Common myeloid progenitor, CD34-positive (primary cell): Measurements from ENCODE around the gene ANKRD40CL.

Experiments used
- CTCF ChIA-PET: fragments of 350-600 bp; sonication (Branson Sonifier 250); formaldehyde crosslinking; loops from one replicate; lab custom pipeline; 2021; ENCODE audit warnings: antibody characterized with exemption; lab: Charles Lee
- POLR2A ChIA-PET: fragments of 350-600 bp; sonication (Branson Sonifier 250); formaldehyde crosslinking; loops from one replicate; lab custom pipeline; 2021; ENCODE audit warnings: antibody characterized with exemption; lab: Charles Lee
- DNase-seq, 3 donors: peaks; one replicate each; pipeline versions ENCODE4 v3.0.0 to v3.0.0-alpha.2; 2013
- H3K27ac ChIP-seq, 2 experiments: 1 replicate in 1 of 2; 2 replicates in 1 of 2; pipeline ENCODE4 v1.7.0; 2013; ENCODE audit warnings: inconsistent platforms in 2 of 2, low read length in 2 of 2, mild to moderate bottlenecking in 2 of 2, low read depth in 1 of 2, moderate library complexity in 1 of 2; ENCODE audit not compliant: severe bottlenecking in 2 of 2, insufficient read depth in 1 of 2, poor library complexity in 1 of 2
- H3K27me3 ChIP-seq, 5 experiments: replicated peaks in 2 of 5; 1 replicate in 3 of 5; 2 replicates in 2 of 5; pipeline versions ENCODE4 v1.6.1 to v1.7.0; 2013; ENCODE audit warnings: low read length in 4 of 5, mild to moderate bottlenecking in 2 of 5, moderate library complexity in 2 of 5, inconsistent platforms in 1 of 5; ENCODE audit not compliant: insufficient read depth in 5 of 5, control insufficient read depth in 4 of 5
- H3K36me3 ChIP-seq, 4 experiments: 1 replicate in 2 of 4; 2 replicates in 2 of 4; pipeline versions ENCODE4 v1.6.1 to v1.7.0; 2013; ENCODE audit warnings: low read length in 3 of 4, control low read depth in 1 of 4, mild to moderate bottlenecking in 1 of 4; ENCODE audit not compliant: control insufficient read depth in 4 of 4, insufficient read depth in 4 of 4
- H3K4me1 ChIP-seq, 4 experiments: 1 replicate in 3 of 4; 2 replicates in 1 of 4; pipeline versions ENCODE4 v1.6.1 to v1.7.1; 2013; ENCODE audit warnings: low read length in 3 of 4, mild to moderate bottlenecking in 3 of 4, control low read depth in 1 of 4, inconsistent platforms in 1 of 4, moderate library complexity in 1 of 4; ENCODE audit not compliant: control insufficient read depth in 4 of 4, insufficient read depth in 4 of 4; ENCODE audit errors: control extremely low read depth in 1 of 4
- H3K4me3 ChIP-seq, 7 experiments: 1 replicate in 4 of 7; 2 replicates in 3 of 7; pipeline versions ENCODE4 v1.5.1 to v1.7.0; 2013; ENCODE audit warnings: mild to moderate bottlenecking in 7 of 7, low read length in 6 of 7, moderate library complexity in 6 of 7, inconsistent platforms in 2 of 7, low read depth in 2 of 7, control low read depth in 1 of 7; ENCODE audit not compliant: insufficient read depth in 4 of 7, control insufficient read depth in 1 of 7; ENCODE audit errors: extremely low read depth in 1 of 7
- H3K9me3 ChIP-seq, 5 experiments: 1 replicate in 4 of 5; 2 replicates in 1 of 5; pipeline versions ENCODE4 v1.6.1 to v1.7.1; 2013; ENCODE audit warnings: low read length in 4 of 5, mild to moderate bottlenecking in 2 of 5, inconsistent platforms in 1 of 5, low read depth in 1 of 5, moderate library complexity in 1 of 5; ENCODE audit not compliant: control insufficient read depth in 4 of 5, insufficient read depth in 2 of 5; ENCODE audit errors: control extremely low read depth in 1 of 5
- WGBS: methylation state at CpG from one replicate; pipeline ENCODE4 v1.1.5; 2013; ENCODE audit not compliant: insufficient coverage; 5-methylcytosine and 5-hydroxymethylcytosine counted together

Gene ANKRD40CL

GRCh38 chr17:50783193-50783660 lies 15.9 kb upstream of the ANKRD40CL start:
- H3K27me3 ChIP-seq: peaks cover 0 to 8% (median 0%) of the 10 kb centered on the region in 5 experiments
- POLR2A ChIA-PET: no interaction called here
- peaks cover 0 to 3% (median 3%) of the 10 kb centered on the region in 4 experiments for H3K4me1 ChIP-seq
- H3K4me3 ChIP-seq: no peak overlapping the region
- H3K9me3 ChIP-seq: no peaks in the 10 kb centered on the region
- DNase-seq: peak; percentile 85 to 92 (median 90)
- CTCF ChIA-PET: interaction anchor here (0.7 to 7.3 kb wide), 26 partner anchors 9 to 177 kb away, joined by 3 to 172 read pairs (median 5); partner anchors contain the start of genes ANKRD40CL and WFIKKN2
- H3K27ac ChIP-seq: no peak overlapping the region
- WGBS: 33% methylated on average over 6 of the region's 7 CpGs
- no peaks in the 10 kb centered on the region for H3K36me3 ChIP-seq

- WGBS: 52% methylated on average over 37 of the region's 38 CpGs
- peak overlapping the region in 3 of 7 experiments; percentile 51 to 68 (median 56) for H3K4me3 ChIP-seq
- CTCF ChIA-PET: interaction anchor here (0.9 to 7.3 kb wide), 4 partner anchors 17 to 61 kb away, joined by 3 to 172 read pairs (median 10); no protein-coding TSS in a partner anchor
These were observed 13.8 kb upstream of the ANKRD40CL start for GRCh38 chr17:50781167-50781566.

GRCh38 chr17:50779747-50780353 lies 12.5 kb upstream of the ANKRD40CL start:
- DNase-seq: no peak
- Histone ChIP-seq H3K4me3 (no peak overlapping the region), H3K9me3 (no peaks in the 10 kb centered on the region), H3K27ac (no peak overlapping the region), H3K27me3 (peaks cover 0 to 8% (median 0%) of the 10 kb centered on the region in 5 experiments), H3K4me1 (peaks cover 0 to 3% (median 2%) of the 10 kb centered on the region in 4 experiments), H3K36me3 (no peaks in the 10 kb centered on the region)
- CTCF ChIA-PET: interaction anchor here (0.6 to 1.5 kb wide), 9 partner anchors 11 to 240 kb away, joined by 3 to 5 read pairs (median 3); no protein-coding TSS in a partner anchor
- 100% methylated on average over 4 of the region's 9 CpGs for WGBS
- POLR2A ChIA-PET: interaction anchor here (0.6 kb wide), 2 partner anchors 216 to 372 kb away, joined by 3 read pairs; no protein-coding TSS in a partner anchor

More at GRCh38 chr17:50781167-50781566, 13.8 kb upstream of the ANKRD40CL start:
- POLR2A ChIA-PET: no interaction called here
- no peak for DNase-seq
- no peak overlapping the region for H3K27ac ChIP-seq
- H3K27me3 ChIP-seq: peaks cover 0 to 8% (median 0%) of the 10 kb centered on the region in 5 experiments
- no peaks in the 10 kb centered on the region for H3K36me3 ChIP-seq
- H3K4me1 ChIP-seq: peaks cover 0 to 3% (median 2%) of the 10 kb centered on the region in 4 experiments
- no peaks in the 10 kb centered on the region for H3K9me3 ChIP-seq

GRCh38 chr17:50778988-50779387 lies 11.7 kb upstream of the ANKRD40CL start:
- Histone ChIP-seq H3K27ac (no peak overlapping the region), H3K36me3 (no peaks in the 10 kb centered on the region), H3K4me1 (peaks cover 0 to 3% (median 2%) of the 10 kb centered on the region in 4 experiments), H3K4me3 (no peak overlapping the region), H3K27me3 (peaks cover 0 to 8% (median 0%) of the 10 kb centered on the region in 5 experiments), H3K9me3 (no peaks in the 10 kb centered on the region)
- ChIA-PET POLR2A (no interaction called here), CTCF (interaction anchor here (0.6 to 1.6 kb wide), 5 partner anchors 47 to 240 kb away, joined by 3 to 4 read pairs (median 3); no protein-coding TSS in a partner anchor)
- WGBS: 100% methylated on average over 1 of the region's 4 CpGs
- no peak for DNase-seq

- WGBS: 98% methylated on average over 5 of the region's 8 CpGs
- Histone ChIP-seq H3K27me3 (peaks cover 0 to 8% (median 0%) of the 10 kb centered on the region in 5 experiments), H3K4me3 (no peak overlapping the region), H3K9me3 (no peaks in the 10 kb centered on the region), H3K4me1 (peaks cover 0 to 3% (median 2%) of the 10 kb centered on the region in 4 experiments), H3K36me3 (no peaks in the 10 kb centered on the region), H3K27ac (no peak overlapping the region)
- no peak for DNase-seq
- ChIA-PET CTCF (interaction anchor here (0.6 to 1.6 kb wide), 3 partner anchors 48 to 239 kb away, joined by 3 to 4 read pairs (median 3); no protein-coding TSS in a partner anchor), POLR2A (no interaction called here)
These were observed 11.2 kb upstream of the ANKRD40CL start for GRCh38 chr17:50778471-50778870.

GRCh38 chr17:50775926-50776325 lies 8.6 kb upstream of the ANKRD40CL start:
- ChIA-PET POLR2A (no interaction called here), CTCF (interaction anchor here (0.9 to 2.1 kb wide), 2 partner anchors 12 to 23 kb away, joined by 3 to 7 read pairs; no protein-coding TSS in a partner anchor)
- Histone ChIP-seq H3K27ac (no peak overlapping the region), H3K9me3 (no peaks in the 10 kb centered on the region), H3K27me3 (peaks cover 0 to under 1% (median 0%) of the 10 kb centered on the region in 5 experiments), H3K36me3 (no peaks in the 10 kb centered on the region), H3K4me1 (no peaks in the 10 kb centered on the region), H3K4me3 (no peak overlapping the region)
- WGBS: 93% methylated on average over 3 of the region's 3 CpGs
- DNase-seq: no peak
